CD4-positive, alpha-beta T cell treated with Interleukin-6 at 100 ng/mL for 8 hours (primary cell): ENCODE measurements around the gene ARL16.

Experiments used
- DNase-seq: peaks from one replicate; pipeline ENCODE4 v3.0.0-alpha.2; 2020; ENCODE audit warnings: mixed read lengths, low spot score

The ARL16 gene

DNA sequence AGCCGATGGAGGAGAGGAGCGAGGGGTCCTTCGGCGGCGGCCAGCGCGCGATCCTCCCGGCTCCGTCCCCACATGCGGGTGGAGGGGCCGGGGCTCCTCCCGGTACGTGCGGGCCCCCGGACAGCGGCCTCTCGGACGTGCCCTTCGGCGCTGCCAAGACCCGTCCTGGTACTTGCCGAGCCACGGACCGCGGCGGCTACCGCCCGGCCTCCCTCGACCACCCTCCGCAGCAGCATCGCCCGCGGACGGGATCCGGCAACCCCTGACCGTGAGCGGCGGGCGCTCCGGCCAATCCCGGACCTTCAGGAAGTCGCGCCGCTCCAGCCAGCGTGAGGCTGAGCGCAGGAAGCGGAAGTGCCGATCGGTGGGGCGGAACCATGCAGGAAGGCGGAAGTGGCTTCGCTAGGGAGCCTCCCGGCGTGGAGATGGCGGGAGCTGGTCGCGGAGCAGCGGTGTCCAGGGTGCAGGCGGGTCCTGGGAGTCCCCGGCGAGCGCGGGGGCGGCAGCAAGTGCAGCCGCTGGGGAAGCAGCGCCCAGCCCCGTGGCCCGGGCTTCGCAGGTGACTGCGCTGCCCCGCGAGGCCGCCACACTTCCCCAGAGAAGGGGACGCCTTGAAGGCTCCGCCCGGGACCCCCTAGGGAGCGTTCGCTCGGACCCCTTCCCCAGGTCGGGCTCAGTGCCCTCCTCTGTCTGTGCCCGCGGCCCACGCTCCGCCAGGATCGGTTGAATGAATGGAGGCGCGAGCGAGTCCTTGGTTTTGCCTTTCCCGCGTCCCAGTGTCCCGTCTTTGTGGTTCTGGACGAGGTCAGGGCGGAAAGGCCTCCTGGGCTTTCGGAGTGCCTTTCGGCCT is 17.0 kb downstream of the ARL16 start, which contains the start of the genes CCDC137 and OXLD1:
Gene CCDC137 (plus strand): TSS at position 396 of the 850 bp plus-strand sequence. CDS start 30 bp downstream, at position 426.
Gene OXLD1 (minus strand): TSS at position 264 of the 850 bp plus-strand sequence. CDS start 28 bp downstream, at position 236.
- peak; percentile 92 for DNase-seq

DNA sequence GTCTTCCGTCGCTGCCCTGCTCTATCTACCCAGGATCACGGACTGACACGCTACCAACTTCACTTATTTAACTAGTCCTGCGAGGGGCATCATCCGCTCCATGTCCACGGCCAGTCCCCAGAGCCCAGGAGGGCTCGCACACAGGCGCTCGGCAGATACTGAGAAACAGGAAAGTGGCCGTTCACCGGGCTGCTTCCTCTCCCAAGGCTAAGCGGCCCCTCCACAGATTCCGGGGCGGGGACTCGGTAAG is 17.6 kb downstream of the ARL16 start:
- DNase-seq = peak; percentile 18

DNA sequence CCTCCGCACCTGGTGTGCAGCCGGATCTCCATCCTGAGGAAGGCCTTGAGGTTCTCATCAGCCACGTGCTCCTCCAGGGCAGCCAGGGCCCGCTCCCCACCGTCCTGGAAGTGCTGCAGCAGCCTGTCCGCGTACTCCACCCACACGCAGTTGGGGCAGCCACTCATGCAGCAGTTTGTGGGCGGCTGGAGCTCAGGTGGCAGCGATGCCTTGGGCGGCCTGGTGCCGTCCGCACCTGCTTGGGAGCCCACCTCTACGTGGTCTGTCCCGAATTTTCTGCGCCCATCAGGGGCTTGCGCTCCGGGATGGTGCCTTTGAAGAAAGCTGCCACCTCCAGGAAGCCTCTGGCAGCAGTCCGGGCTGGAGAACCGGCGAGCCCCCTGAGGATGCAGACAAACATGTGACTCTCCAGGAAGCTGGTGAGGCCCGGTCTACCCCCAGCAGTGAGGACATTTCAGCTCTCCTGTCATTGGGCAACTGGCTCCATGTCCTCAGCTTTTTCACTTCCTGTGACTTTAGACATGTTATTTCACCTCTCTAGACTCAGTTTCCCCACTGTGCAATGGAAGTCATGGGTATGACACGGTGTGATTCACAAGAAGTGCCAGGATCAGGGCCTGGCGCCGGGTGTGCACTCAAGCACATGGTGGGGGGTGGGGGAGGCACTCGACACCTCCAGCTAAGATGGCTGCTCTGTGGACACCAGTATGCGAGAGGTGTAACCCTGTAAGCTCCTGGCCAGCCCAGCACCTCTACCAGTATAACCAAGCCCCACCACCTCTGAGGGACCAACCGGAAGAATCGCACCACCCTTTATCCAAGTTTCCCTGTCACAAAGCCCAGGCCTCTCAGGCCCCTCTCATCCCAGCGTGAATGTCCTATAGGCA is 18.1 kb downstream of the ARL16 start:
- DNase-seq = no peak

DNA sequence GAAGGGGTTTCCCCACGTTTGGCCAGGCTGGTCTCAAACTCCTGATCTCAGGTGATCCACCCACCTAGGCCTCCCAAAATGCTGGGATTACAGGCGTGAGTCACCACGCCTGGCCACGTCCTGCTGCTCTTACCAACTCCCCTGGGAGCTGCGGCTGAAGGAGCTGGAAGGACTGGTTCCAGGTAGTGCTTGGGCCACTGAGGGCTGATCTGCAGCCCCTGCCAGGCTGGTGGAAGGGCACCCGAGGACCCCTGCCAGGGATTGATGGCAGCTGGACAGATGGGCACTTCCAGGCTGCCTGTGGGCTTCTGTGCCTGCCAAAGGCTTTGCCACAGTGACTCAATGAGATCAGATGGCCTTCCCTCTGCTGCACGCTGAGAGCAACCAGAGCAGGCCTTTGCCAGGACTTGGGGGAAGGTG is 19.5 kb downstream of the ARL16 start:
- DNase-seq = no peak

DNA sequence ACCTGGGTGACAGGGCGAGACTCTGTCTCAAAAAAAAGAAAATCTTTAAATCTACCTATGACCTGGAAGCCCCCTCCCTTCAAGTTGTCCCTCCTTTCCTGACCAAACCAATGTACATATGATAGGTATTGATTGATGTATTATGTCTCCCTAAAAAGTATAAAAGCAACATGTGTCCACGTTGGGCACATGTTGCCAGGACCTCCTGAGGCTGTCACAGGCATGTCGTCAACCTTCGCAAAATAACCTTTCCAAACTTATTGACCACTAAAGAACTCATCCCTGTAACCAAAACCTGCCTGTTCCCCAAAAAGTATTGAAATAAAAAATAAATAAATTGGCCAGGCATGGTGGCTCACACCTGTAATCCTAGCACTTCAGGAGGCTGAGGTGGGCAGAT is 21.6 kb downstream of the ARL16 start:
- no peak for DNase-seq

DNA sequence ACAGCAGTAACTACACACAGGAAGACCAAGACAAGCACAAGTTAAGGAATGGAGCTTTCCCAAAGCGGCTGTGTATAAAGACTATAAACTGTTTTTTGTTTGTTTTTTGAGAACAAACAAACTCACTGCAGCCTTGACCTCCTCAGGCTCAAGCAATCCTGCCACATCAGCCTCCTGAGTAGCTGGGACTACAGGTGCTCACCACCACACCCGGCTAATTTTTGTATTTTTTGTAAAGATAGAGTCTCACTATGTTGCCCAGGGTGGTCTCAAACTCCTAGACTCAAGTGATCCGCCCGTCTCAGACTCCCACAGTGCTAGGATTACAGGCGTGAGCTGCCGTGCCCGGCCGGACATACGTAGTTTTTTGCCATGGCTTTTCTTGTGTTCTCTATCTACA is 23.2 kb downstream of the ARL16 start:
- no peak for DNase-seq

DNA sequence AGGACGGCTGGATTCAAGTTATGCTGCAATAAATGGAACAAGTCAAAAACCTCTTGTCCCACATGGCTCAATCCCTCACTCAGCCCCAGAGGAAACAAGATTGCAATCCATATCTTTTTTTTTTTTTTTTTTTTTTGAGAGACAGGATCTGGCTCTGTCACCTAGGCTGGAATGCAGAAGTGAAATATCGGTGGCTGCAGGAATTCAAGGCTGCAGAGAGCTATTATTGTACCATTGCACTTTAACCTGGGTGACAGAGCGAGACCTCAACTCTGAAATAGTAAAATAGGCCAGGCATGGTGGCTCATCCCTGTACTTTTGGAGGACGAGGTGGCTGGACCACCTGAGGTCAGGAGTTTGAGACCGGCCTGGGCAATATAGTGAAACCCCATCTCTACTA is 24.6 kb downstream of the ARL16 start:
- DNase-seq = no peak

DNA sequence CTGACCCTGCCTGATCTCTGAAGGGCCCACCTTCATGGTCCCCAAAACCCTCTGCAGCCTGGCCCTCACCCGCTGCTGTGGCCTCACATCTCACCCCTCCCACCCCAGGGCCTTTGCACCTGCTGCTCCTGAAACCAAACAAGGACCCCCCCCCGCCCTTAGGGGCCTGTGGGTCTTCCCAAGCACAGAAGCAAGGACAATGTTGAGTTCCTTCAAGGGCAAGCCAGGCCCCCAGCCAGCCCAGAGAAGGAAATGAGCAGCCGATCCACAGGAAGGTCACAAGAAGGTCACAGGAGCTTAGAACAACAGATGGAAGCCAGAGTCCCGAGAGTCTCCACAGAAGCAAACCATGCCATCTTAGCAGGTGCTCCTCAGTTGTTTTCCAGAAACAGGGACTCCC is 26.8 kb downstream of the ARL16 start:
- no peak for DNase-seq

DNA sequence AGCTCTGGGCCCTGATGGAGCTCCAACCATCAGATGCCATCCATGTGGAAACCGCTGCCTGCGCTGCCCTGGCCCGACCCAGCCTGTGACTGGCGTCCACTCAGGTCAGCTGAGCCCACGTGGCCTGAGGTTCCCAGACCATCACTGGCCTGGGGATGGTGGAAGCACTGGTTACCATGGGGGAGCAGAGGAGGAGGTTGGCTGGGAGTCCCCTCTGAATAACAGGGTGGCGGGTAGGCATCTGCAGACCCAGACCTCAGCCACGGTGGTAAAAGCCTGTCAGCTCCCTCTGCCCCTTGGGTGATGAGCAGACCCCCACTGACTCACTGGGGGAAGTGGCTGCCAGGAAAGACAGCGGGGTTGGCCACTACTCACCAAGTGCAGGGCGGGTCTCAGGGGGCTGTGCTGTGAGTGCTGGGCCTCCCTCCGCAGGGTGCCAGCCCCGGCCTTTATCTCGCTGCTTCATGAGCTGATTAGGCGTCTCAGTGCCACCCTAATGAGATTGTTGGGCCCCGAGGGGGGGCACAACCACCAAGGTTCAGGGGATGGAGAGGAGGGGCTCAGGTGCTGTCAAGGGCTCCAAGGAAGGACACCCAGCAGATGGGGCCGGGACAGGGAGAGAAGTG is 27.4 kb downstream of the ARL16 start, which contains the start of gene PDE6G:
Gene PDE6G (minus strand): TSS at position 425 of the 626 bp plus-strand sequence. CDS start 3,237 bp downstream, outside the sequence.
- DNase-seq = no peak

DNA sequence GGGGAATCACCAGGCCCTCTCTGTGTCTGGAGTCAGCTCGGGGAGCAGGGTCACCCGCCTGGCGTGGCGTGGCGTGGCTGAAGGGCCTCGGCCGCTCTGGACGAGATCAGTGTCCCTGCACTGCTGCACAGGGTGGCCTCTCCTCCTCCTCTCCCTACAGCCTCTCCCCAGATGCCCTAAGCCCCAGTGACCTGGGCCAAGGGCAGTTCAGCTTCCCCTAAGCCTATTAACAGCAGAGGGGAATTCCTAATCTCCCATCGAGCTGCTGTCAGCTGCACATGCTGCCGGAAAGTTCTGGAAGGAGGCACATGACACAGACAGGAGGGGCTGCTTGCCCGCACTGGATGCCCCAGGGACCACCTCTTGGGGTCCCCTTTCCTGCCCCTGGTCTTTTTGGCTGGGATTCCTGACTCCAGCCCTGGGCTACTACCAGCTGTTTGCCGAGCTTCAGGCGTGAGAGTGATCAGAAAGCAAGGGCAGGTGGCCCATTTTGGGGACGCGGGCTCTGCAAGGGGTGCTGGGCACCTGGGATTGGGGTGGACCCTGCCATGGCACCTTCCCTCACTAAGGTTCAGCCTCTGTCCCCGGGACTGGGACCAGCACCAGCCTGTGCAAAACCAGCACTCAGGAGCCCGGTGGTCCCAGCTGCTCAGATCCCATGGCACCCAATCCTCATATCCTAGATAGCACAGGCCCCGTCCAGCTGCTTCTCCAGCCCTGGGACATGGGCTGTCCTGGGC is 28.0 kb downstream of the ARL16 start:
- DNase-seq = no peak

DNA sequence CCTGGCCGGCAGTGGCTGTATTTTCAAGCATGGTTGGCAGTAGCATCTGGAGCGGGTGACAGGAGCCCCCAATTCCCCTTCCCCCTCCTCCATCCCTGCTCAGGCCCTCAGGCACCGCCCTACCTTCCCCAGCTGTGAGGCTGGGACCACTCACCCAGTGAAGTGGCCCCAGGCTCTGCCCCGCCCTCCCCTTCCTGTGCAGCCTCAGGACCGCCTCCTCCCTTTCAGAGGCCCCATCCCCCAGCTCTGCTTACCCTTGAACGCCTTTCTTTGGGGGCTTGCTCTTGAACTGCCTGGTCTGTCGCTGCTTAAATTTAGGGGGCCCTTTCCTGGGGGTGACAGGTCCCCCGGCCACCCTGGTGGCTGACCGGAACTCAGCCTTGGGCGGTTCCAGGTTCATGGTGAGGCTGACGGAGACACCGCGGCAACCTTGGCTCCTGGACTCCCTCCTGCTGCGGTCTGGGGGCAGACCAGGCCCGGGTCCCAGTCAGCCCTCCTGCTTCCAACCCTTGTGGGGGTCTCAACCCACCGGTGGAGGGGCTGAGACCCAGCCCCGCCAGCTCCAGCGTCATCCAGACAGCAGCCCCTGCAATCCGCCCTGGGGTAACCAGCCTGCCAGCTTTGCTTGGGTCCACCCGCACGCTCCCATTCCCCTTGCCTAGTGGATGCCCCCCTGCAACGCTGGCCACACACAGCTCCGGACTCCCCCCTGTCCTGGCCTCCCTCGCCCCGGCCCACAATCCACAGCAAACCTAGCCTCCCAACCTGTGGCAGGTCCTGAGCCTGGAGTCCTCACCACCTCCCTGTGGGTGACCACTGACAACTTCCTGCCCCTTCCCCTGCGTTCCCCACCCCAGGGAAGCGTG is 30.5 kb downstream of the ARL16 start:
- DNase-seq = no peak

DNA sequence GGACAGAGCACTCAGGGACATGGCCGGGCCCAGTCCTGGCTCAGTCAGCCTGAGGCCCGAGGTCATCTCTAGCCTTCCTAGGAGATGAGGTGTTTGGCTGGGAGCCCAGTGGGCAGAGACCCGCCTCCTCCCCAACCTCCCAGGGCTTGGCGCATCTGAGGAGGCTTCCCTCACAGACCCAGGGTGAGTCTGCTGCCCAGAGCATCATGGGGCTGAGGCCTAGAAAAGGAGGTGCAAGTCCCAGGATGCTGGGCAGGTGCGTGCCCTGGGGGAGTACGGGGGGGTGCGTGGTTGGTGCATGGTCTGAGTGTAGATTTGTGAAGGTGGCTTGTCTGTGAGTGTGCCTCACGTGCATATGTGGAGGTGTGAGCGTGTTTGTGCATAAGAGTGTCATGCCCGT is 31.9 kb downstream of the ARL16 start:
- no peak for DNase-seq

DNA sequence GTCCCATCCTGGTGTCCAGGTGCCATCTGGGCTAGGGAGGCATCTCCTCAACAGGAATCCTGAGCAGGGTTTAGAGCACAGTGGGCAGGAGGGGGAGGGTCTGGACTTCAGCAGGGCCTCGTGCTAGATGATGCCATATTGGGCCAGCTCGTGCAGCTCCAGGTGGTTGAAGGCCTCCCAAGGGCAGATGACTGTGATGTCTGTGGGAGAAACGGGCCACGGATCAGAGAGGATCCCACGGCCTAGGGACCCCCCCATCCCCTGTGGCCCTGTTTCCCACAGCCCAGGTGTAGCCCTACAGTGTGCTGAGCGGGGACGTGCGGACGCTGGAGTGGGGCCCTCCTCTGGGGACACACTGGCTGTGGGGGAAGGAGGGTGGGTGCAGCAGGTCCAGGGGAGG is 32.6 kb downstream of the ARL16 start:
- no peak for DNase-seq

DNA sequence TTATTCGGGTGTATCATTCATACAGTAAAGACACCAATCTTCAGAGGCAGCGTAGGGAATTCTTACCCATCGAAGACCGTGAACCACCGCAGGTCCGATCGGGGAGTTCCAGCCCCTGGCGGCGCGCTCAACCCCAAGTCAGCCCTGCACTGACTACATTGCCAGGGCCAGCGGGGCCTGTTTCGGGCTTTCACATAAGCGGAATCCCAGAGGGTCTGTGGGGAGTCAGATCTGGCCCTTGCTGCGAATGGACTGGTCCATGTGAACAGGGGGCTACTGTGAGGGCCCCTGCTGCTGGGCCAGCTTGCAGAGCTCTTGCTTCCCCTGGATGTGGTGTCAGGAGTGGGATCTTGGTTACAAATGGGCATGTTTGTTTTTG is 34.9 kb downstream of the ARL16 start:
- DNase-seq = no peak

DNA sequence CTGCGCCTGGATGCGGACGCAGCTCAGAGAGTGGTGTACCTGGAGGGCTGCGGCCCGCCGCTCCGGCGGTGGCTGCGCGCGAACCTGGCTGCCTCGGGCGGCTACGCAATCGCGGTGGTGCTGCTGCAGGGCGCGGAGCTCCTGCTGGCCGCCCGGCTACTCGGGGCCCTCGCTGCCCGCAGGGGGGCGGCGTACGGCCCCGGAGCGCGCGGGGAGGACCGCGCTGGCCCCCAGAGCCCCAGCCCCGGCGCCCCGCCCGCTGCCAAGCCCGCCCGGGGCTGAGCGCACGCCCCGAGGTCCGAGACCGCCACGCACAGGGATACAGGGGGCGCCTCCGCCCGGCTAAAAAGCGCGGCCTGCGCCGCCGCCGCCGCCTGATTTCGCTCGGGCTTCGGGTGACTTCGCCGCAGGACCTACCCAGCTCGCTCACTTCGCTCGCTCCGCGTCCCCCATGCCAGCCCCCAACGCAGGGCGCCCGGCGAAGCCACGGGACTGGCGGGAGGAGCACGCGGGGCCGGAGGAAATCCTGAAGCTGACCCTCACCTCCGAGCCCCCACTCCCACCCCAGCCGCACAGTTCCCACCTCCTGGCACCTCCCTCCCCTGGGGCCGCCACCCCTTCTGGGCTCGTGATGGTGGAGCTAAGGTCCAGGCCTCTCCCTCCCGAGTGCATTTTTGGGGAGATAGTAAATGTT is 35.4 kb downstream of the ARL16 start:
- no peak for DNase-seq

DNA sequence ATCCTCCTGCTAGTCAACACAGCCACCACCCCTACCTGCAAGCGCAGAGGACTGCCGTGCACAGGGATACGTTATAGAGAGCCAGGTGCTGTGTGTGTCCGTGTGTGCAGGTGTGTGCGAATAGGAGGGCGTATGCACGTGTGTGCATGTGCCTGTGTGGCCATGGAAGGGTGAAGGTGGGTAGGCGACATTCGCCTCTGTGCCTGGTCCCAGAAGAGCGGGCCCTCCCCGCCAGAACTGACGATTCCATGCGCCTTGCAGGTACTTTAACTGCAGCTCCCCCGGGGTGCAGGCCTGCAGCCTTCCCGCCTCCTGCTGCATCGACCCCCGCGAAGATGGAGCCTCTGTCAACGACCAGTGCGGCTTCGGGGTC is 36.0 kb downstream of the ARL16 start:
- no peak for DNase-seq

DNA sequence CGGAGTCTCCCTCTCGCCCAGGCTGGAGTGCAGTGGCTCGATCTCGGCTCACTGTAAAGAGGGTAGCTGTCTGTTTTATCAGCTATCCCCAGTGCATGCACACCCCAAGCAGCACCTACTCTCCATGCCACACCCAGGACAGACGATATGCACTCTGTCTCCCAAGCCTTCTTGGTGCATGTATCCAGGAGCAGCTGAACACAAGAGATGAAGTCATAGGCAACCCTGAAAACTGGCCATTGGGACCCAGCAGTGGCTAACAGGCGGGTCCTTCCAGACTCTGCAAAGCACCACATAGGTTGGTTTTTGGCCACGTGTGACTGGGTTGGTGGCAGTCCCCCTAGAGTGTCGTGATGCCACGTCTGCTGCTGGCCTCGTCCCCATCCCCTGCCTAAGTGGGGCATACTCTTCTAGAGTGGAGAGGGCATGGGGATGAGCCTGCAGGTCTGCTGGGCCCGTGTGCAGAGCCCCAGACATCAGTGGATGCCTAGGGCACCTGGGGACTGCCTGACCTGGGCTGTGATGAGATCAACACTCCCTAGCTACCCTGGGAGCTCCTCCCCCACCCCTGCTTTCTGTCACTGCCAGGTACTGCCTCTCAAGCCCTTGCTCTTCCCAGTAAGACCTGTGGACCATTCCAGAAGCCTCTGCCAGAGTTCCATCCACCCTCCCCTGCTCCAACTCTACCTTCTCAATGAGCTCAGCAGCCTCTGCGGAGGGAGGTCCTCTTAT is 36.6 kb downstream of the ARL16 start:
- no peak for DNase-seq

DNA sequence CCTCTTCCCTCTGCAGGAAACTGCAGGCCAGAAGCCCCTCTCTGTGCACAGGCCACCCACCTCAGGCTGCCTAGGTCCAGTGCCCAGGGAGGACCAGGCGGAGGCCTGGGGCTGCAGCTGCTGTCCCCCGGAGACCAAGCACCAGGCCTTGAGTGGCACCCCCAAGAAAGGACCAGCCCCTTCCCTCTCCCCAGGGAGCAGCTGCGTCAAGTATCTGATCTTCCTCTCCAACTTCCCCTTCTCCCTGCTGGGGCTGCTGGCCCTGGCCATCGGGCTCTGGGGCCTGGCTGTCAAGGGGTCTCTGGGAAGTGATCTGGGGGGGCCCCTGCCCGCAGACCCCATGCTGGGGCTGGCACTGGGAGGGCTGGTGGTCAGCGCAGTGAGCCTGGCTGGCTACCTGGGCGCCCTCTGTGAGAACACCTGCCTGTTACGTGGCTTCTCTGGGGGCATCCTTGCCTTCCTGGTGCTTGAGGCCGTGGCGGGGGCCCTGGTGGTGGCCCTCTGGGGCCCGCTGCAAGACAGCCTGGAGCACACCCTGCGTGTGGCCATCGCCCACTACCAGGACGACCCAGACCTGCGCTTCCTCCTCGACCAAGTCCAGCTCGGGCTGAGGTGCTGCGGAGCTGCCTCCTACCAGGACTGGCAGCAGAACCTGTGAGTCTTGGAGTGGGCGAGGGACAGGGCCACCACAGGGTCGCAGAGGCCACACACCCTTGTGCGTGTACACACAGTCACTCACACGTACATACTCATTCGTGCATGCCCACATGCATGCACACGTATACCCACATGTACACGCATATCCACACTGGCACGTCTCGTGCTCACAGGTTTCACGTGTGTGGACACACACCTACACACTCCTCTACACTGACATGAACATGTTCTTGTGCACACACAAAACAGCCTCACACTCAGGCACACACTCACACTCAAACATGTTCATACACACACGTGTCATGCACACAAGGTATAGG is 38.3 kb downstream of the ARL16 start:
- DNase-seq = no peak
